GM18868 (cell line): Measurements from ENCODE around the gene NDE1.
"Not testable (repeated sequence)": the region's sequence is repeated elsewhere in the genome, so short reads cannot be mapped to it uniquely, and the experiment has no call there.

Experiments
- ATAC-seq: cut with Tn5 transposase; IDR thresholded peaks from one replicate; pipeline ENCODE4 v1.9.1; 2021; ENCODE audit warnings: mild to moderate bottlenecking, moderate library complexity; ENCODE audit not compliant: unreplicated experiment

Gene NDE1

GRCh38 chr16:15692508-15692907, 42.5 kb downstream of the NDE1 start:
- not testable (repeated sequence) for ATAC-seq

GRCh38 chr16:15694499-15694898, 44.5 kb downstream of the NDE1 start:
- no peak for ATAC-seq

- no peak for ATAC-seq
Observed at GRCh38 chr16:15699819-15700218, 49.8 kb downstream of the NDE1 start.

GRCh38 chr16:15701367-15701766, 51.3 kb downstream of the NDE1 start:
- no peak for ATAC-seq

- no peak for ATAC-seq
Observed at GRCh38 chr16:15701975-15702970, 52.2 kb downstream of the NDE1 start.

GRCh38 chr16:15703029-15703736, 53.1 kb downstream of the NDE1 start:
- ATAC-seq, result no peak

GRCh38 chr16:15704545-15704987, 54.5 kb downstream of the NDE1 start:
- ATAC-seq, result no peak

- no peak for ATAC-seq
Observed at GRCh38 chr16:15705064-15705565, 55.1 kb downstream of the NDE1 start.

- no peak for ATAC-seq
Observed at GRCh38 chr16:15707332-15707731, 57.3 kb downstream of the NDE1 start.

- no peak for ATAC-seq
Observed at GRCh38 chr16:15708096-15708495, 58.1 kb downstream of the NDE1 start.

GRCh38 chr16:15708997-15709396, 59.0 kb downstream of the NDE1 start:
- ATAC-seq, result no peak

GRCh38 chr16:15714393-15715172, 64.5 kb downstream of the NDE1 start:
- ATAC-seq, result no peak

- no peak for ATAC-seq
Observed at GRCh38 chr16:15715221-15715620, 65.2 kb downstream of the NDE1 start.

- no peak for ATAC-seq
Observed at GRCh38 chr16:15716694-15717447, 66.8 kb downstream of the NDE1 start.

- ATAC-seq, result no peak
Observed at GRCh38 chr16:15721018-15721417, 71.0 kb downstream of the NDE1 start.

- no peak for ATAC-seq
Observed at GRCh38 chr16:15723808-15724207, 73.8 kb downstream of the NDE1 start.

GRCh38 chr16:15725641-15726240, 75.7 kb downstream of the NDE1 start:
- no peak for ATAC-seq

GRCh38 chr16:15726715-15727114, 76.7 kb downstream of the NDE1 start:
- no peak for ATAC-seq

- not testable (repeated sequence) for ATAC-seq
Observed at GRCh38 chr16:15727697-15728096, 77.7 kb downstream of the NDE1 start.

GRCh38 chr16:15729152-15729551, 79.1 kb downstream of the NDE1 start:
- ATAC-seq, result no peak
